GM21515 (cell line): ENCODE measurements around the gene SPATA18.

Experiments
- ATAC-seq: cut with Tn5 transposase; IDR thresholded peaks from one replicate; pipeline ENCODE4 v1.9.1; 2021; ENCODE audit not compliant: unreplicated experiment

Gene SPATA18

DNA sequence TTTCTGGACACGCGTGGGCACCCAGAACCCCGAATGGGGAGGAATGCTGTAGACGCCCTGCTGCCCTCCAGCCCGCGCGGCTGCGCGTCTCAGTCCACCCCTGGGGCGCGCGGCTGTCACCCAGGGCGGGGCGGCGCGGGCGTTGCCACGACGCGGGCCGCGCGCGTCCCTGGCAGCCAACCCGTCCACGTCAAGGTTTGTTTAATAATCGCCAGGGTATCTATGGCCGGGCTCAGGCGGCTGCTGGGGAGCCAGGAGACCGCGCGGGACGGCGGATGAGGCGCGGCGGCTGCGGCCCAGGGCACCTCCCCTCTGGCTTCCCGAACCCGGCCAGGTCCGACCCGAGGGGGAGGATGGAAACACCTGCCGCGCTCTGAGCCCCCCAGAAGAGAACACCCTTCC, at the start of gene SPATA18:
TSS of gene SPATA18 (plus strand) at position 92 of the 402 bp plus-strand sequence. CDS start 401 bp downstream, outside the sequence.
- ATAC-seq, result peak; percentile 40

- ATAC-seq, result no peak
Observed at GRCh38 chr4:52001616-52002015, 49.5 kb upstream of the SPATA18 start.

DNA sequence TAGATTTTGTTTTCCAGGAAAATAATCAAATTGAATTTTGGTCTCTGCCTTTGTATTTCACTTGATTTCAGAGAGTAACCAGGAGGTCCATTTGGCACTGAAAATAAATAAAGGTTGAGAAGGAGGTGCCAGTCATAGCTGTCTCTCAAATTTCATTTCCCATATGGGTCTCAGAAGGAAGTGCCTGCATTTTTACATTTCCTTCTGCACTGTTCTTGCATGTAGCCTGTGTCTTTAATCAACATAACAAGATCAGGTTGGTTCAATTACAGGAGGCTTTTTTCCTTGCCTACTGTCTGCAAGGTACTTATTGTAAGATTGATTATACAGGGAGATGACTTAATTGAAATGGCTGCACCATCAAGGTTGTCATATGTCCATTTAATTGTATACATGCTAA, 46.7 kb upstream of the SPATA18 start:
- ATAC-seq, result no peak

GRCh38 chr4:52005604-52006273, 45.4 kb upstream of the SPATA18 start:
- ATAC-seq, result no peak

DNA sequence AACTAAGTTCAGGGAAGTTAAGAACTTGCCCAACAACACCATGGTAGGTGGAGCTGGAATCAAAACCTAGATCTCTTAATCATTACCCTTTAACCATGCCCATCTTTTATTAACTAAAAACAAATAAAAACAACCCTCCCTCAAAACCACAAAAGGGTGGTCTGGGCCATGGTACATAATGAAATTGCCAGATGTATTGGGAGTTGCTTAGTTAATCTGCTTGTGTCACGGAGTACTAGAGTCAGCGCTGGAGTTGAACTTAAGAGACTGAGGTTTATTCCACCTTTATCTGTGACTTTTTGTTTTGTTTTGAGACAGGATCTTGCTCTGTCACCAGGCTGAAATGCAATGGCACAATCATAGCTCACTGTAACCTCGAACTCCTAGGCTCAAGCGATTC, 44.2 kb upstream of the SPATA18 start:
- ATAC-seq, result no peak

- ATAC-seq, result no peak
Observed at GRCh38 chr4:52010986-52011385, 40.1 kb upstream of the SPATA18 start.

DNA sequence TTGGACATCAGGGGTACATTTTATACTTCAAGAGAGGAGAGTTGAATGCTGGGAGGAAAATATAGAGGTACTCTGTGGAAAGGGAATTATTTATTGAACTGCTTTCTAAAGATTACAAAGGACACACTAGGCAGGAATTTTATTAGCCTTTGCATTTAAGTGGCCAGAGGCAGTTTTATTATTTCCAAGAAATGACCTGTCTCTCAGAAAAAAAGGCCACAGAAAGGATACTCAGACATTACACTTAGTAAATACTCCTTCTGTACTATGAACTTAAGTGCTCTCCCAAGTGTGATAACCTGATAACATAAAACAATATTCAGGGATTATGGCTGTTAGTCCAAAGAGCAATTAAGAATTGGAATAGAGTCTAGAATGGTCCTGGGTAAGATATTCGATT, 38.5 kb upstream of the SPATA18 start:
- ATAC-seq, result no peak

DNA sequence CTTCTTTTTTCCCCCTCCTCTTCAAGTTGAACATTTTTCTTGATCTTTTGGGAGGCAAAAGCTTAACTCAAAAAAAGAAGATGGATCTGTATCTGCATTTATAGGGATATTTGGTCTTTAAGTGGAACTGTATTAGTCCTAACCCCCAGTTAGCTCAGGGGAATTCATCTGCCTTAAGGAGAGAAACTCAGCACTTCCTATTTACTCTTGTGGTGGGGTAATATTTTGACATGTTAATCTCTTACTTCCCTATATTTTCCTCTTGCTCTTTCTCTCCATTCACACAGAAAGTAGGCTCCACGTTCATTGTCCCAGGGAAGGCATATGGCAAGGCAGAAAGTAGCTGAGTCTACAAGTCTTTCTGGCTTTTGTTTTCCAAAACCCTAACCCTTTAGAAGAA, 36.2 kb upstream of the SPATA18 start:
- ATAC-seq, result no peak

DNA sequence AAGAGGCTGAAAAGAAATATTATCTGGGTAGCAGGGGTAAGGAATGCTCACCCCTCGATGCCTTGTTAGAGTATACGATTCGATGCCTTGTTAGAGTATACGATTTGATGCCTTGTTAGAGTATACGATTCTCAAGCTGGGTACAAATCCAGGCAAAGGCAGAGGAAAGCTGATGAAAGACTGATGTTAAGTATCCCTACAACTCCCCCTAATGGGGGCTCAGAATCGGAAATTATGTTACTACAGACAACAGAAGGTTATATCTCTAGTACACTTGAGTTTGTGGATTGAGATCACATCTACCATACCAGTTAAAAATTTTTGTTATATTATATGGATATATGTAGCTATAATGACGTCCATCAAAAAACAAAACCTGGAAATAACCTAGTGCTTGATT, 35.7 kb upstream of the SPATA18 start:
- no peak for ATAC-seq

DNA sequence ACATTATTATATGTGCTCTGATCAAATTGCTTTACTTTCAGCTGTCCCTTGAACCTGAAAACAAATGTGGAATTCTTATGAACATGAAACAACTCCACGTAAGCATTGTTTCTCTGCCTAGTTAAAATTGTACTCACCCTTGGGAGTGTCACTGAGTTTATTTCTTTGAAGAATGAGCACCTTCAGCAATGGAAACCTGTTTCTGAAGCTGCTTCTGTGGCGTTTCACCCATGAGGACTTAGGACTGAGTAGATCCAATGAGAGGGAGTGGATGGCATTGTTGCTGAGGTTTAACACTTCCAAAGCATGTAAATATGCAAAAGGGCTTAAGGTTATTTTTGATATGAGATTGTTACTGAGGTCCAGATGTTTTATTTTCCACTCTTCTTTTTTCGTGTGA, 34.1 kb upstream of the SPATA18 start:
- no peak for ATAC-seq

DNA sequence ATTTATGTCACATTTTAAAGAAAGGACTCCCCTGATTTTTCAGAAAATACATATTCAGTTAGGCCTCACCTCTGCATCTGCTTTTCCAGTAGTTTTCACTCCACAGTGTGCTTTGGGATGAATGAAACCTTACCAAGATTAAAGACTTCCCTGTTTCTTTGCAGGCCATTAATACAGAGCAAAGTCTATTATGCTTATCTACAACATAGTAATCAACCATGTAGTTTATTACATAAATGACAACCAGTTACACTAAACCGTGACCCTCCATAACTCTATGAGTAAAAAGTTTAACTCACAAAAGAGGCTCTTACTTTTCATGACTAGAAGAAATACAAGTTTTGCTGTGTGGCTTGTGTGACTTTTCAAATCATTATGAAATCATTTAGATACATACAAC, 33.3 kb upstream of the SPATA18 start:
- ATAC-seq, result no peak

DNA sequence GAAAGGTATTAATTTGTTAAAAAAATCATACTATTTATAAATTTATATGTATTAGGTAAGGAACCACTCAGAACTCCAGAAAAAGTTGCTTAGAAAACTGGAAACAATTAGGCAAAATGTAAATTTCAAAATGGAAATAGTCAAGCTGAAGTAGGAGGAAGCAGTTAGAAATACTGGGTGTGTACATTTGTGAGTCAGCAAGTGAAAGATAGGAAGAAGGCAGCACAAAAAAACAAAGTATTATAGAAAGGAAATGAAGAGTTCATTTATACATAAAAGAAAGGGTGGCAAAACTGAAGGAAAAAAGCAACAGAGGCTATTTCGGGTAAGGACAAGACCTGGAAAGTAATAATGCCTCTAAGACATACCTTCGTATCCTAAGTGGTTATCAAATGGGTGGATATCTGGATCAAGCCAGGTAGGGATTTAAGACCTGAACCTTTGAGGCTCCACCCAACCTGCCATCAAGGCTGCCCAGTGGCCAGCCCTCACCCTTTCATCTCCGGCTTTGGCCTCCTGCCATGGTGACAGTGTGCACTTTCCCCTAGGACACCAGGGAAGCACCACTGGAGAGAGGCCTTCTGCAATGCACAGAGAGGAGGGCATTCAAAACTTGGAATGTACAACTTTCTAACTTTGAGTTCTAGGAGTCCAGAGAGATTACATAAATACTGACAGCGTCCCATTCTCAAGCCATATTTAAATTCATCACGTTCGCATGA, 31.0 kb upstream of the SPATA18 start, which contains the start of gene LRRC66:
TSS of gene LRRC66 (minus strand) at position 428 of the 722 bp plus-strand sequence. CDS start 2,750 bp downstream, outside the sequence.
- ATAC-seq, result no peak

DNA sequence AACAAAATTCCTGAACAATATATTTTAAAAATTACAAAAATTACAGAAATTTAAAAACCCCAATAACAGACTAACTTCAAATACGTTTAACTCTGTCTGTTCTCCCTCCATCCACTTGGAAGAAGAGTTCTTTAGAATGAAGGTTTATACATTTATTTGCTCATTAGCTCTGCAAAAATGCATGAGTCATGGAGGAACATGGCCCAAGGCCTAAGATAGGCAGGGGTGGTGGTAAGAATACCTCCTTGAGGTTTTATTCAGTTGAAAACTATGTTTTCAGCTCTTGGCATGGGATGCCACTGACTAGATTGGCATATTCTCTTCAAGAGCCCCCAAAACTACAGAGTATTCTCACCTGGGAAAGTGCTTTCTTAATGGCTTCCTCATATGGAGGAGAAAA, 22.1 kb upstream of the SPATA18 start:
- no peak for ATAC-seq

DNA sequence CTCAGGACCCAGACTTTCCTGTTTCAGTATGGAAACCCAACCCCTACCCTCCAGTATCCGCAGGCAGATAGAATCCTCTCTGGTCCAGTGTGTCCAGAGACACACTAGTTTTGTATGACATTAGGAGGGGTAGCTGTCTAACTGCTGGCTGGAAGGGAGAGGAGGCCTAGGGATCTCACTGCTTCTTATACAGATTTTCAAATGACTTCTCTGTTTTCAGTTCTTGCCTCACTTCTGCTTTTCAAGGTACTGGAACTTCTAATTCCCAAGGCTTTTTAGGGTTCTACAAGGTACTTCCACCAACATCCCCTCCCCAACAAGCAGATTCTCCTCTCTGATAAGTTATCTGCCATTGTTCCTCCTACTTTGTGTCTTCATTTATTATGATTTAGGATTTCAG, 19.1 kb upstream of the SPATA18 start:
- ATAC-seq, result no peak

GRCh38 chr4:52035190-52035589, 15.9 kb upstream of the SPATA18 start:
- no peak for ATAC-seq

- ATAC-seq, result no peak
Observed at GRCh38 chr4:52036886-52037530, 14.1 kb upstream of the SPATA18 start.

DNA sequence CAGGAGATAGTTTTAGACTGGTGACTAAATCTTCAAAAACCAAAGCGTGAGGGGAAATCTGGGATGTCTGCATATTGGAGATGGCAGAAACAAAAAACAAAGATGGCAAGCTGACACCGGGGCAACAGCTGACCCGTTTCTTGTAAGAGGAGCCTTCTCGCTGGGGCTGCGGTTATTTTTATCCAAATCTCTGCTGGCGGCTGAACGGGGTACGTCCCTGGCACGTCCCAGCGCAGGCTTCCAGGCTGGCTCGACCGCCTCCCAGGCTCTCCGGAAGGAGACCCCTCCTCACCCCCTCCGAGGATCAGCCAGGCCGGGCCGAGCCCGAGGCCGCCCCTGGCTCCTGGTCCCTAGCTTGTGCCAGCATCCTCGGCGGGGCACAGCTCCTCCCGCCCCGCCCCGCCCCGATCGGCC, 13.4 kb upstream of the SPATA18 start:
- peak; percentile 52 for ATAC-seq

DNA sequence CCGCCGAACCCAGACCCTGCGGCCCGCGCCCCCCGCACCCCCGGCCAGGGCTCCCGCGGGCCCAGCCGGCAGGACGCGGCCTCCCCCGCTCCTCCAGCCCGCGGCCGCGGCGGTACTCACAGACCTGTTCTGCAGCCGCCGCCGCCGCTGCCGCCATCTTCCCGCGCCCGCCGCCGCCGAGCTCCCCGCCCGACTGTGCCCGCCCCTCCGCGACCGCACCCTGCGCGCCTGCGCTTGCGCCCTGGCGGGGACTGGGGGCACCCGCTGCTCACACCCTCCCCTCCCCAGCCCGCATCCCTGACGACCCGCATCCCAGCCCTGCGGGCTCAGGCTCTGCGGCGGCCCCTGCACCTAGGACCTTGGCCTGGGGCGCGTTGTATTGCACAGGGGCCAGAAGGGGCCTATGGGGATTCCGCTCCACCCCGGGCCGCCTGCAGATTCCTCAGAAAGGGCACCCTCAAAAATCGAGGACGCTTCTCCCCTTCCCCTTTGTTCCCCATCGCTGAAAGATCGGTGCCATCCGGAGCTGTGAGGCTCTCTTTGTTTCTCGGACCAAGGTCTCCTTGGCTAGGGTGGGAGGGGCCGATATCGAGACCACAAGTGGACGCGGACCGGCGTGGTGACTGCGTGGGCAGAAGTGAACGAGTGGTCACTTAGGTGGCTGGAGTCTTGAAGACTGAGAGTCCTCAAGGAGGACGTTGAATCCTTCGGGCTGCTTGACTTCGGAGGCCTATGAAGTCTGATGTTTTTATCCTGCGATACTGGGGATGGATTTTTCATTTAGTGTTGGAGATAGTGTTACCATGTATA, 12.8 kb upstream of the SPATA18 start, which contains the start of gene SGCB:
TSS of gene SGCB (minus strand) at position 197 of the 810 bp plus-strand sequence. CDS start at position 157, 40 bp downstream.
- ATAC-seq, result peak; percentile 95

DNA sequence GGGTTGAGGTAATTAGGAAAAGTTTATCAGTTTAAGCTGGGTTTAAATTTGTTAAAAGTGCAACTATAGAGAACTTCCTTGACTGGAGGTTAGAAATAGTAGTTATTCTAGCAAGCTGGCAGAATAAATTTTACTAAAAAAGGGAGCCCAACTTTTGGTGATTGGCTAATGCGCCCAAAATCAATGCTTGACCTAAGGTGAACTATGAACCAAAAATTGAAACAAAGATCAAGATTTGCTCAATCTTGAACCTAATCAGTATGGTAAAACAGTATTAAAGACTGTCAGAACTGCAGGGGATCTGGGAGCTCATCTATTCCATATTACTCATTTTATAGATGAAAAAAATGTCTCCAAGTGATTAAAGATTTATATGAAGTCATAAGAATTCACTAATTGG, 6.1 kb upstream of the SPATA18 start:
- ATAC-seq, result no peak

GRCh38 chr4:52049266-52049665, 1.8 kb upstream of the SPATA18 start:
- no peak for ATAC-seq
